GM18909 (cell line): ENCODE measurements around the gene SLC13A3.

Experiments
- ATAC-seq: cut with Tn5 transposase; IDR thresholded peaks from one replicate; pipeline ENCODE4 v1.9.1; 2021; ENCODE audit warnings: mild to moderate bottlenecking; ENCODE audit not compliant: unreplicated experiment, poor library complexity

The SLC13A3 gene

DNA sequence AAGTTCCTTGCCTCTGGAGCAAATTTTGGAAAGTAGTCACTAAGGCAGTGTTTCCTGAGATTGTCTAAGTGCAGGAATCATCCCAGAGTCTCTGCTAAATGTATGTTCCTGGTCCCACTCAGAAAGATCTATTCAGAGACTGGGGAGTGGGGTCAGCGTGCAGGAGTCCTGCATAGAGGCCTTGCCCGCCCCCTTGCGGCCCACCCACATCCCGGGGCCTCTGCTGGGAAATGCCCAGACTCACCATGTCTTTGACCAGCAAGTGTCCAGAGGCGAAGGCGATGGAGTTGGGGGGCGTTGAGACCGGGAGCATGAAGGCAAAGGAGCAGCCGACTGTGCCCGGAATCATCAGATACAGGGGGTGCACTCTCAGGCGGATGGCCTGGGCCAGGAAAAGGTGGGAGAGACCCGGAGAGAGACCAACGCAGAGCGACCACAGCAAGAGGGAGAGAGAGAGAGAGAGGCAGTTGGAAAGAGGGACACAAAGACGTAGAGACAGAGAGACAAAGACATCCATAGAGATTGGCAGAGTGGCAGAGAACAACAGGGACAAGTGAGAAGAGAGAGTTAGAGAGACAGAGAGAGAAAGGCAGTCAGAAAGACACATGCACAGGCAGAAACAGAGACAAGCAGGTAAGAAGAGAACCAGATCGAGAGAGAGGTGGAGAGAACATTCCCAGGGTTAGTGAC lies 87.9 kb downstream of the SLC13A3 start:
- no peak for ATAC-seq

DNA sequence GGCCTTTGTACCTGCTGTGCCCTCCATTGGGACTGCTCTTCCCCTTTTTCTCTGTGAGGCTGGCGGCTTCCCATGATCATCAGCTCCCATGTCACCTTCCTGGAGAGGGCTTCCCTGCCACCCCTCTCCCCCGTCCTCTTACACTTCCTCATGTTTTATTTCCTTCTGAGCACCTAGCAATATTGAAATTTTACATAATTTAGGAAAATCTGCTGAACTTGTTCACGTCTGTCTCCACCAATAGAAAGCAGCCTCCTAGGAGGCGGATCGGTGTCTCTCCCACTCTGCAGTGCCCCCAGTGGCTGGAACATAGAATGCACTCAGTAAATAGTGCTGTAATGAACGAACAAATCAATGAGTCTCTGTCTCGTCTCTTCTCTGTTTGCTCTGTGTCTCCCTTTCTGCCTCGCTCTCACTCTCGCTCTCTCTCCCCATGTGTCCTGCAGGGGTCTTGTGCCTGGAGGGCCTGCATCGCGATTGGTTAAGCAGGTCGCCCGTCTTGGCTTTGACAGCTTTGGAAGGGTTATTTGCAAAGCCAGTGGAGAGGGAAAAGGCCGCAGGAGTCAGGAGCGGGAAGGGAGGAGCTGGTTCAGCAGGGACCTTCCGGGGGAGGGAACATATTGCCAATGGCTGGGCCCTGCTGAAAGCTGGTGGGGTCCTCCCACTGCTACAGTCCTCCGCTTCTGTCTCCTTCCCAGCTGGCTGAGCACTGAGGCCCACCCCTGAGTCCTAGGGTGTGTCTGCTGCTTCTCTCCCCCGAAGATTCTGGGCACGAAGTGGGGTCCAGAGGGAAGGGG lies 88.7 kb downstream of the SLC13A3 start:
- no peak for ATAC-seq

DNA sequence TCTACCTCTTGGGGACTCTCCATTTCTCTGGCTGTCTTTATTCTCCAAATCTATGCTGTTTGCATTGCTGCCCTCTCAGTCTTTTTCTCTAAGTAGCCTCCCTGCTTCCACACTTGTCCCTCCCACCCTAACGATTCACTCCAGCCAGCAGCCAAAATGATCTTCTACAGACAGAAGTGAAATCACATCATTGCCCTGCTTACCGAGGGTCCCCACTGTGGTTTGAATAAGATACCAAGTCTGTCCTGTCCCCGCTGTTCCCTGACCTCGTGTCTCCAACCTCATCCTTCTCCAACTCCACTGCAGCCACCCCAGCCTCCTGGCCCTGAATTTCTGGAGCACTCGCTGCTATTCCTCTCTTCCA lies 89.3 kb downstream of the SLC13A3 start:
- no peak for ATAC-seq

DNA sequence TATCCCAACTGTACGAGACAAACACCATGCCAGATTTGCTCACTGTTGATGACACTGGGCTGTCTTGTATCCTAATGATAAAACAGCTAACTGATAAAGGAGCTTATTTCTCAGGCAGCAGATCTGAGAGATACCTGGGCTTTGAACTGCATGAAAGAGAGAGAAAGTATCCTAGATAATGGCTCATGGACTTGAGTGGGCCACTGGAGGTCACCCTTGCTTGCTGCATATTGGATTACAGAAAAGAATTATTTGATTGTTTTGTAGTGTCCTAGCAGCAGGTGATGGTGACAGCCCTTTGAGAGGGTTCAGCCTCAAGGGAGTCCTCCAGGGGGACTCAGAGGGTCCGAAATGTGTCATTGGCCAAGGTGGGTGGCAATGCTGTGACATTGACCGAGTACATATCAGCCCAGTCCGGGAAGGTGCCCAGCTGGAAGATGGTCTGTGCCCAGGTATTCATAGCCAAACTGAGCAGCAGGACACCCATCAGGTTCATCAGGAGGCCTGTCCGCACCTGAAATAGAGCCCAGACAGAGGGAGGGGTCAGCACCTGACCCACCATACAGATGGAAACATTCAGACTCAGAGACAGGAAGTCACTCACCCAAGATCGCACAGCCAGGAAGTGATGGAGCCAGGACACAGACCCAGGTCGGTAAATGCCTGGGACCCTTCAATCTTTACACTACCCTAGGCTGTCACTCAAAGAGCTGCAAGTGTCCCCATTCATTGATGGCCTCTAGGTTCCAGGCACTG lies 91.4 kb downstream of the SLC13A3 start:
- ATAC-seq: no peak

DNA sequence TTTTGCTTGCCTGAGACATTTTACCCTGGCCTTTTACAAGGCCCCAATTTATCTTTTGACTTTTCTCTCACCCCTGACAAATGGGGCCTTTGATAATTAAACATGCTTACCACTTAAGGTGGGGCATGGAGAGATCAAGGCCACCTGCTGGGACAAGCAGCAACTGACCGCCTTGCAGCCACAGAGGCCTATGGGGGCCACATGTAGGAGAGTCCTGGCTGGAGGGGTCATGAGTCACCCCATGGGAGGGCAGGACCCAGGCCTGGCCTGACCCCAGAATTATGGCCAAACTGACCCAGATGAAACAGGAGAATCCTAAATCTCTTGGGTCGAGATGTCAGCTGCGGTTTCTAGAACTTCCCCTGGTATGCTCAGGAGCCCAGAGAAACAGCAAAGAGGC lies 92.3 kb downstream of the SLC13A3 start:
- ATAC-seq: no peak

DNA sequence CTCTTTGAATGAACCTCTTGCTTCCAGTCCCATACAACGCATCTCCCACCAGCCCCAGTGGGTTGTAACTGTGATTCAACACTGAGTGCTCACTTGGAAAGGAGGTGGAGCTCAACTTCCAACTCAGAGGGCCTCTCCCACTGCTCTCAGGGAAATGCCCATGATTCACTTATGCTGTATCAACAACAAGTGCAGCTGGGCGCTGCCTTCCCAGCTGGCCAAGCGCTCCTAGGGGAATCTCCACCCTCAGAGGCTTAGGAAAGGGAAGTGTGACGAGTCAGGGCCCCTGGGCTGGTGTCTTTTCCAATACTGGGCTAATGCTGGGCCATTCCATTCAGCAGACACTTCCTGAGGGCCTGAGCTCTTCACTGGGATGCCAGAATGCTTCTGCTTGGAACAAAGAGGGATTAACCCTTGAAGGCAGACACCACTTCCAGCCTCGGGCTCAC lies 92.7 kb downstream of the SLC13A3 start:
- no peak for ATAC-seq

DNA sequence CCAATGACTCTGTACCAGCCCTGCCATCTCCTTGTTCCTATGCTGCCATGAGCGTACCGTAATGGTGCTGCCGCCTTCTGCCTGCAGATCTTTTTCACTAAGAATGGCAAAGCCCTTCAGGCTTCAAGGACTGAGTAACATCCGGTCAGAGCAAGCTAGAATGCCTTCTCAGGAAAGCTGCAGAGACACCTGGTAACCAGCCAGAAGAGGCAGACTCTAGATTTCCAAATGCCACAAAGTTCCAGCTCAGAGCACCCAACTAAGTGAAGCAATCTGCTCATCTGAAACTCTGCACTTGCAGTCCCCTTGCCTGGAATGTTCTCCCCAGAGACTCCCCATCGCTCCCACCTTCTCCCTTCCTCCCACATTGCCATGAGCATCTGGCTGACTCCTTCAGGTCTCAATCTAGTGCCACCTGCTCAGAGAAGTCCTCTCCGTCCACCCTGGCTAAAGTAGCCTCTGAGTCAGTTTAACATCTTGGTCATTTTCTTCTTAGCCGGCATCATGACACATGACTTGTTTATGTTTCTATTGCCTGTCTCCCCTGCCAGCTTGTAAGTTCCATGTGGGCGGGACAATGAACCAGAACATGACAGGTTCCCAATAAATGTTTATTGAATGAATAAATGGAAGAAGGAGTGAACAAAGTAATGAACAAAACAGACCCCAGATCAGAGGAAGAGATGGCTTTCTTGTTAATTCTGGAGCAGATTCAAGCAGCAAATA lies 93.9 kb downstream of the SLC13A3 start:
- no peak for ATAC-seq

DNA sequence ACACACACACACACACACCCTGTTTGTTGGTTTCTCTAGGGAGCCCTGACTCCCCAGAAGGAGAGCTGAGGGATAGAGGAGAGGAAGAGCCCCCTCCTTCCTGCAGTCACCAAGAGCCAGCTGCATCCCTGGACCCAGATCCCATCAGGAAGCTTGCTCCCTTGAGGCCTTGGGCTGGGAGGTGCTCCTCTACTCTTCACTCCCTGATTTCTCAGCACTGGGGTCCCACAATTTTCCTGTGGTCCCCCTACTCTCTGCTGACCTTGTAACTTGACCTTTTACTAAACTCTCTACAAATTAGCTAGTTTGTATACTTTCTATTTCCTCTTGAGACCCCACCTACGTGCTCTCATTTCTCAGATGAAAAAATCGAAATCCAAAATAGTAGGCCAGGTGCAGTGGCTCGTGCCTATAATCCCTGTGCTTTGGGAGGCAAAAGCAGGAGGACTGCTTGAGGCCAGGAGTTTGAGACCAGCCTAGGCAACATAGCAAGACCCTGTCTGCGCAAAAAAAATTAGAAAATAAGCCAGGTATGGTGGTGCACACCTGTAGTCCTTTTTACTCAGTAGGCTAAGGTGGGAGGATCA lies 95.8 kb downstream of the SLC13A3 start:
- no peak for ATAC-seq

DNA sequence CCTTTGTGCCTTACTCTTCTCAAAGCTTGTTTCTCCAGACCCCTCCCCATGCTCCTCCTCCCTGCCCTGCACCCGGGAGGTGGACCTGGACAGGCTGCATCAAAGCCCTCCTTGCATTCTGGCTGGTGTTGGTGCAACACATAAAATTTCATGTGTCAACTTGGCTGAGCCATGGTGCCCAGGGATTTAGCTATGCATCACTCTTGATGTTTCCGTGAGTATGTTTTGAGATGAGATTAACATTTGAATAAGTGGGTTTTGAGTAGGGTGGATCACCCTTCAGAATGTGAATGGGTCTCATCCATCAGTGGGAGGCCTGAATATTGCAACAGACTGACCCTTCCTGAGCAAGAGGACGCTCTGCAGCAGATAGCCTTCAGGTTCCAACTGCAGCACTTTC lies 96.4 kb downstream of the SLC13A3 start:
- no peak for ATAC-seq

DNA sequence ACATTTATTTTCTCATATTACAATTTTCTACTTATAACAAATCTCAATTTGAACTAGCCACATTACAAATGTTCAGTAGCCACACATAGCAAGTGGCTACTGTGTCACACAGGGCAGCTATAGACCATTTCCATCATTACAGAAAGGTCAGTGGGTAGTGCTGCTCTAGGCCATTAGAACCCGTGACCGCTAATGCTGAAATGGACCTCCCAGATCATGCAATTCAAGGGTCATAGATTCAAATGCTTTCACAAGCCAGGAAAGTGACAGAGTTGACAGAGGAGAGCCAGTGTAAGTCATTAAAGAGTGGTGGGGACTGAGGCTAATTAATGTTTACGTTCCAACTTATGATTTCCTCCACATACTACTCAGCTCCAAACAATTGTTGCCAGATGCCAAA lies 97.3 kb downstream of the SLC13A3 start:
- no peak for ATAC-seq

DNA sequence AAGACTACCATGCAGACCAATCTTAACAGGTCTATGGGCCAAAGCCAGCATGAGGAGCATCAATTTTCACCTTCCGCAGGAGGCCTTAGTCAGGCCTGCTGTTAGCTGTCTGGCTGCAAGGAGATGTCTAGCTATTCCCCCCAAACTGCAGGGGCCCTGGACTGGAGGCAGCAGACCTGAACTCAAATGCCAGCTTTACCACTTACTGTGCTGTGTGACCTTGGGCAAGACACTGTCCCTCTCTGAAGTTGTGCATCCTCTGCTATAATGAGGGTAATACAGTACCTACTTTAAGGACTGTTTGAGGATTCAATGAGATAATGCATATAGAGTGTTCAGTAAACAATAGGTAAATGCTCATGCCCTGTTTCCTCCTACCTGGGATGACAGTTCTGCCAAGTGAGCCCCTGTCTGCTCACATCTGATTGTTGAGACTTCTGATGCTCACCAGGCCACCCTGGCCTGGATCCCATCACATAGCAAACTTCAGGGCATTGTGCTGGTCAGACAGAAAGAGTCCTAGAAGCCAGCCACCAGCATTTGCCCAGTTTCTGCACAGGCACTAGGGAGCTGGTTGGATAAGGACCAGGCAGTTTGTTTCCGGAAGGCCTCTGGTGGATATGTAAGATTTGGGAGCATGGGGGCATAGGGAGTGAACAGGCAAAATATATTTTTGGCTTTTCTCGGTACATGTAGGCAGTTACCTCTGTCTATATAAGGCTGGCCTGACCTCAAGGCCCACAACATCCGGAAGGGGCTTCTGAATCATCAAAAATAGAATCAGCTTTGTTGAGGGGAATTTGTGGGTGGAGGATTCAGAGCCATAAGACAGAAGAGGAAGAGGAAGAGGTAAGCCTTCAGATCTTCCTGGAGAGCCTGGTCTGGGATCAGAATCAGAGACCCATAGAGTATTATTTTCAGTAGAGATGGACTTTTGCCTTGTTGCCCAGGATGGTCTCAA lies 98.5 kb downstream of the SLC13A3 start:
- peak; percentile 69 for ATAC-seq

DNA sequence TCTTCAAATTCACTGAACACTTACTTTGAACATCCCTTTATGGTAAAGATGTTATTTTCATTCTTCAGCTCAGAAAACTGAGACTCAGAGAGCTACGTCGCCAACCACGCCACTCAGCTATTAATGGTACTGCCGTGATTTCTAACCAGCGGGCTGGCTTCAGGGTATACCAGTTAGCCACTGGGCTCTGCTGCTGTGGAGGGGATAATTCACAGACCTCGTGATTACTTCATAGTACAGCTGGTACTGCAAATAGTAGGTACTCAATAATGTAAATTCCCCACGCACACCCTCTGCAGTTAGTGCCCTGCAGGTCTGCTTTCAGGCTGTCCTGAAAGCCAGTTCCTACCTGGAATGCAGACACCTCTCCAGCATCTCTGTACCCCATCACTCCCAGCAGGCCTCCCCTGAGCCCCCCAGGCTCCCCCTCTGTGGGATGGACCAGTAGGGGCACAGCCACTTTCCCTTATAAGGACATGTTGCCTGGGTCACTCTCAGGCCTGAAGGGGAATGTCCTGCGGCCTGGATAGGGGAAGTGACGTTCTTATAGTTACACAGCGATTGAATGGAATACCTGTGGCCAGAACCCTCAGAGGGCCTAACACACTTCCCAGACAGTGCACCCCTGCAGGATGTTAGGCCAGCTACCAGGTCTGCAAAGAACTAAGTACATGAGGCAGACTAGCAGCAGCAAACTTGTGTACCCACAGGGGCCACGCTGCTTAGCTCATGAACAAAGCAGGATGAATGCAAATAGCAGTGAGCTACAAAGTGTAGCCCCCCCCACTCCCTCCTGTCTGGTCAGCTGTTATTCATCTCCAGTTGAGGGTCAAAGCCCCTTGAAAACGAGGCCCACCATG lies 99.5 kb downstream of the SLC13A3 start:
- ATAC-seq: no peak

DNA sequence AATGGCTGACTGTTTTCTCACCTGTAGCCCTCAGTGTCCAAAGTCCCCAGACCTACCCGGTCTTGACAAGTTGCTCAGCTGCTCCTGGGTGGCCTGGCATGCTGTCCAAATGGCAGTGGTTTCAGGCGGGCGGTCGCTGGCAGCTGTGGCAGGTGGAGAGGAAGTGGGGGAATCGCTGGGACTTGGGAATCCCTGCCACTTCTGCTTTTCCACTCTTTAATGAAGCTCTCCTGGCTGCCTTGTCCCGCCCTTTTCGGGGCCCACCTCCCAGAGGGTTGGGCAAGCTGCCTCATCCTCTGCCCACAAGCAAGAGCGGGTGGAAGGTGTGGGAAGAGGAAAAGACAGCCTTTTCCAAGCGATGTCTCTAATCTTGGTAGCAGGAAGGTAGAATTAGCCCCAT lies 100.8 kb downstream of the SLC13A3 start, which contains the start of gene OCSTAMP:
OCSTAMP (minus strand) TSS at position 194 of the 400 bp plus-strand sequence; CDS start at position 100, 94 bp downstream.
- no peak for ATAC-seq

DNA sequence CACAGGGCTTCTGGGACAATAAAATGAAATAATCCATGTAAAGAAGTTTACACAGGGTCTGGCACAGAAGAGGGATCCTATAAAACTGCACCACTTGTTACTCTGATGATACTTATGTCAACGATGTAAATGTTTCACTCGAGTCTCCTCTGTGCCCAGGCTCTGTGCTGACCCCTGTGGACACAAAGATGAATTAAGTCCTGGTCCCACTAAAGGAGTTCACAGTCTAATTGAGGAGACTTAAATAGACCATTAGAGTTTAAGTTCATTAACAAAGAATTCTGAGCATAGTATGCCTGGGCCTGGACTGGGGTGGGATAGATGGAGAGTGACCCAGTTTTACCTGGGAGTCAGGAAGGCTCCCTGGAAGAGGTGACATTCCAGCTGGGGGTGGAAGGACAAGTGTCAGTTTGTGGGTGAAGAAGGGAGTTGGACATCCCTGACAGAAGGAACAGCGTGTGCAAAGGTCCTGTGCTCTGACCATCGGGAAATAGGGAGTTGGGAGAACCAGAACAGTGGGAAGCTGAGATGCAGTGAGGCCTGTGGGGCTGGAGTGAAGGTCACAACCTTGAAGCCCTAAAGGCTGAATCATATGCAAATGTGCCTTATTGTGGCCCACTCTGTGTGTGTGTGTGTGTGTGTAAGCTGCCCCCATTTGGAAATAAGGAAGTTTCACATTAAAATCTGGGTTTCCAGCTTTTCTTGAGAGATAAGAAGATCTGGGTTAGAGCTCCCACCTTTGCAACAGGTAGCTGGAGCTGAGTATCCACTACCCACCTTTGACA lies 101.9 kb downstream of the SLC13A3 start:
- ATAC-seq: no peak

DNA sequence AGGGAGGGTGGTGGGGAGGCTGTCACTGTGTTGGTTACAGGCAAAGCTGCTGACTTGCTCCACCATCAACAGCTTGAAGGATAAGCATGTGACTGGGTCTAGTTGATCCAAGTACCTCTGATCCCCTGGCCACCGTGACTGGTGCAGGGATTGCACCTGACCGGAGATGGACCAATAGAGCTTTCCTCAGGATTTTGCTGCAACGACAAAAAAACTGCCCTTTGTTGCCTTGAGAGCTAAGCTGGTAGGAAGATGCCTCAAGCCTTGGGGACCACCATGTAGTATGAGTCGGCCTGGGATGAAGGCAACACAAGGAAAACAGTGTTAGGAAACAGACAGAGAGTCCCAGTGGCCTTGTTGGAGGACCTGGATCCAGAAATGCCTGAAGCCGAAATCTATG lies 102.6 kb downstream of the SLC13A3 start:
- ATAC-seq: no peak

DNA sequence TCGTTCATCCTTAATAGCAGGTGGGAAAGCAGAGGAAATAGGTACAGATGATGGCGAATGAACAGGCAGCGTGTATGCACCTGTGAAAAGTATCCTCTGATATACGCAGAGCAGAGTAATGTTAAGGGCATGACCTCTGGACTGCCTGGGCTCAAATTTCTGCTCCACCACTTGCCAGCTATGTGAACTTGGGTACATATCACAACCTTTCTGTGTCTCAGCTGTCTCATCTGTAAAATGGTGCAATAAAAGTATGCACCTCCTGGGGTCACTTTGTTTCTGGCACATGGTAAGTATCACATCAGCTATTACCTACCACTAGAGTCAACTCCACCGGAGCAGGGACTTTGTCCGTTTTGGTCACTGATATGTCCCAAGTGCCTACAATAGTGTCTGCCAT lies 103.3 kb downstream of the SLC13A3 start:
- ATAC-seq: no peak

DNA sequence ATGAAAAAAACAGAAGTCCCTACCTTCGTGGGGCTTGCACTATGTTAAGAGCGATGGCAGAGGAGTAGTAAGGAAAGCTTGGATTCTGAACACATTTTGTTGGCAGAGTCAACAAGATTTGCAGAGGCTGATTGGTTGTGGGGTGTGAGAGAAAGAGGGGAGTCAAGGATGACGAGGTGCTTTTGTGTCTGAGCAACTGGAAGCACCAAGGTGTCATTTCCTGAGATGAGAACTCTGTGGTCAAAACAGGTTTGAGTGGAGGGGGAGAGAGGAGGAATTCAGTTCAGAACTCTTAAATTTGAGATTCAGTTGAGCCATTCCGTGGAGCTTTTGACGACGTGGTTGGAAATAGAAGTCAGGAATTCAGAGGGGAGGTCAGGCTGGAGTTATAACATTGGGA lies 104.3 kb downstream of the SLC13A3 start:
- ATAC-seq: no peak
